Body of pancreas (tissue), 4 donors: Measurements from ENCODE around the gene PLA2G4B. TPM values are rescaled to one million over a fixed set of nuclear protein-coding genes. Genes with fewer than 3 reads are reported as not detected.

ENCODE experiments used
- ATAC-seq: fragments of 150-250 bp; one replicate; pipeline ENCODE4 v1.9.1; 2016
- DNase-seq, 4 donors: peaks; one replicate each; pipeline ENCODE4 v3.0.0-alpha.2; 2019
- H3K27ac ChIP-seq, 4 donors: fragments of 200-600 bp; sonication (generic); 1 replicate in 3 of 4; 2 replicates in 1 of 4; pipeline versions ENCODE4 v1.5.1 to v1.6.1; 2016 to 2019; ENCODE audit warnings: mild to moderate bottlenecking in 1 of 4, mixed read lengths in 1 of 4, moderate library complexity in 1 of 4
- H3K27me3 ChIP-seq, 2 donors: fragments of 200-600 bp; sonication (generic); one replicate each; pipeline ENCODE4 v1.6.0; 2016; ENCODE audit warnings: mild to moderate bottlenecking in 1 of 2
- H3K36me3 ChIP-seq, 2 donors: fragments of 200-600 bp; sonication (generic); replicated peaks in 1 of 2; 2 replicates each; pipeline ENCODE4 v1.5.1; 2016; ENCODE audit warnings: low read depth in 2 of 2; ENCODE audit not compliant: insufficient read depth in 1 of 2
- H3K4me1 ChIP-seq: fragments of 200-600 bp; sonication (generic); one replicate; pipeline ENCODE4 v1.6.0; 2016
- H3K4me3 ChIP-seq, 2 donors: fragments of 200-600 bp; sonication (generic); 1 replicate in 1 of 2; 2 replicates in 1 of 2; pipeline ENCODE4 v1.5.1; 2016 to 2019
- H3K9me3 ChIP-seq, 3 donors: fragments of 200-600 bp; sonication (generic); 1 replicate in 2 of 3; 2 replicates in 1 of 3; pipeline ENCODE4 v1.5.1; 2016
- POLR2A ChIP-seq, 3 donors: fragments of 450-650 bp; IDR thresholded peaks; one replicate each; pipeline ENCODE4 v1.6.1; 2016; ENCODE audit warnings: antibody characterized with exemption in 3 of 3, mild to moderate bottlenecking in 2 of 3
- WGBS, 2 donors: methylation state at CpG; one replicate each; pipeline ENCODE4 v1.1.5; 2017; 5-methylcytosine and 5-hydroxymethylcytosine counted together
- intact Hi-C: fragments of 100-400 bp; cut with DNase I; formaldehyde crosslinking; loops from one replicate; pipeline ENCODE4 v1.15.1; 2023
- total RNA-seq, 2 donors: library from RNA; depleted of rRNA; stranded (reverse); fragments of >200 nt; gene quantifications; one replicate each; pipeline ENCODE4 v1.1.0, GENCODE V29; 2016
- TF ChIP-seq, protein P1 (sequence below), 7 experiments: fragments of 450-650 bp in 4 of 7; fragments of 200-600 bp in 3 of 7; sonication (generic) in 3 of 7; IDR thresholded peaks; one replicate each; pipeline ENCODE4 v1.5.1; 2016 to 2019; ENCODE audit warnings: antibody characterized with exemption in 7 of 7

PLA2G4B gene
- total RNA-seq, 2 donors from 2014 or later = 17.4 to 18.1 TPM

DNA sequence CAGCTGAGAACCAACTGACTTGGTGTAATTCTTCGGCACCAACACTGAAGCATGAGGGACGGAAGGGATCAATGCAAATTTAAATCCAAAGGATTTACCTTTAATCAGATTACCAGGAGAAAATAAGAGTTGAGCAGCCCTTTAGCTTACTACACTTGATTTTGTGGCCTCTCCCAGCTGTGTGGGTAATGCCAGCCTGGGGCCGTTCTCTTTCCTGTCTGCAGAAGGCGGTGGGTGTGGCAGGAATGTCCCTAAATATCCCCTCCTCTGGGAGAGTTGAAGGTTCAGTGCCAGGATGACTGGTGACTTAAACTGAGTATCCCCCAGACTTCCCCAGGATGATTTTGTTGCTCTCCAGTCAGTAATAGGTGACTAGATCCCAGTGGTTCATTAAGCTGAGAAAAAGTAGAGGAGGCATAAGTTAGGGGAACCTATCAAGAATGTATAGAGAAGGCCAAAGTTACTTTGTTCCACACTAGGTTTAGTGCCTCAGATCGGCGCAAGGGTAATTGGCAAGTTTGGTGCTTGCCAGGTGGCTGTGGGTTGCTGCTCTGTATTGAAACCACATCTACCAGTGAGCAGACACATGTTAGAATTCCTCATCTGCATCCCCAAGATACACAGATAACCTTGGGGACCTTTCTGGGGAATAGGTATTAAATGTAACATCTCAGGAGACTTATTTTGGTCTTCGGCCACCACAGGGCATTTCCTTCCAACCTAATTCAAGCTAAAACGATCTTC, 41.3 kb upstream of the PLA2G4B start:
- 81 to 82% methylated on average over 8 of the region's 8 CpGs for WGBS, 2 donors
- Histone ChIP-seq H3K27ac (no peak overlapping the region), H3K27me3 (no peaks in the 10 kb centered on the region)

DNA sequence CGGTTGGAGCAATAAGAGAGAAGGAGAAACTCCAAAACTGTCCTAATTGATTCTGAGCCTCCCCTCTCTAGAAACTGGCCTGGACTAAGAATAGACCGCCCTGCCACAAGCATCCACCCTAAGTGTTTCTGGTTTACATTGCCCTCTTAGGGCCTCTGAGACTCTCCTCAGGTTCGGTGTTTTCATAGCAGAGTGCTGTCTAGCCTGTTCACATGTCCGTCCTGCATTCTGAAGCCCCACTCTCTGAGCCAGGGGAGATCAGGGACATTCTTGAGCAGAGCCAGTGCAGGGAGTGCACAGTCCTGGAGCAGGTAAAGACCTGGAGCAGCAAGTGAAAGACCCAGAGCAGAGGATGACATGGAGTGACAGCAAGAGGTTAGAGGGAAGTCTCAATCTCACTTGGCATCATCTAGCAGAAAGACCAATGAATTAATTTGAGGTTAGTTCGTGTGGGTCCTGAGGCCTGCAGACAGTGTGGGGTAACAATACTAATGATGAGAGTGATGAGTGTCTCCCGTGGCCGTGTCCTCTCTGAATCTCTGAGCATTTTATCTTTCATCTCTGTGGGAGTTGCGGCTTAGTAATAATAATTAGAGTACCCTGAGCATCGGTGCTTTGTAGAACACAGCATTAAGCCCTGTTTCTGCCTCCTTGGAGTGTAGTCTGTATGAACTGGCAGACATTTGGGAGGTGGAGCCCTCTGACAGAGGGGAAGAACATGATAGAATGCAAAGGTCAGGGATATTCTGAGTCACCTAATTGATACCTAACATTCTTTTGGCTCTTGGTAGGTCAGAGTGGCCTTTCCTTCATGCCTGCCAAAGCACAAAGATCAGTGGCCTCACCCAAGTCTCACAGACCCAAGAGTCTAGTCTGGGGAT, 39.8 kb upstream of the PLA2G4B start:
- Histone ChIP-seq H3K4me3 (no peak overlapping the region), H3K36me3 (no peaks in the 10 kb centered on the region), H3K27ac (no peak overlapping the region), H3K27me3 (no peaks in the 10 kb centered on the region), H3K4me1 (no peaks in the 10 kb centered on the region), H3K9me3 (no peaks in the 10 kb centered on the region)
- ATAC-seq = no peak
- intact Hi-C loops = no loop called here
- DNase-seq = no peak
- WGBS, 2 donors = 82 to 88% methylated on average over 7 to 9 of the region's 9 CpGs
- no peak for TF ChIP-seq POLR2A (IDR thresholded peaks at IDR 0.05)
- TF ChIP-seq, protein P1, sequence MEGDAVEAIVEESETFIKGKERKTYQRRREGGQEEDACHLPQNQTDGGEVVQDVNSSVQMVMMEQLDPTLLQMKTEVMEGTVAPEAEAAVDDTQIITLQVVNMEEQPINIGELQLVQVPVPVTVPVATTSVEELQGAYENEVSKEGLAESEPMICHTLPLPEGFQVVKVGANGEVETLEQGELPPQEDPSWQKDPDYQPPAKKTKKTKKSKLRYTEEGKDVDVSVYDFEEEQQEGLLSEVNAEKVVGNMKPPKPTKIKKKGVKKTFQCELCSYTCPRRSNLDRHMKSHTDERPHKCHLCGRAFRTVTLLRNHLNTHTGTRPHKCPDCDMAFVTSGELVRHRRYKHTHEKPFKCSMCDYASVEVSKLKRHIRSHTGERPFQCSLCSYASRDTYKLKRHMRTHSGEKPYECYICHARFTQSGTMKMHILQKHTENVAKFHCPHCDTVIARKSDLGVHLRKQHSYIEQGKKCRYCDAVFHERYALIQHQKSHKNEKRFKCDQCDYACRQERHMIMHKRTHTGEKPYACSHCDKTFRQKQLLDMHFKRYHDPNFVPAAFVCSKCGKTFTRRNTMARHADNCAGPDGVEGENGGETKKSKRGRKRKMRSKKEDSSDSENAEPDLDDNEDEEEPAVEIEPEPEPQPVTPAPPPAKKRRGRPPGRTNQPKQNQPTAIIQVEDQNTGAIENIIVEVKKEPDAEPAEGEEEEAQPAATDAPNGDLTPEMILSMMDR (IDR thresholded peaks at IDR 0.05) = no peak

More for the DNA sequence above, 41.3 kb upstream of the PLA2G4B start:
- DNase-seq (no peak), ATAC-seq (no peak)
- Histone ChIP-seq H3K9me3 (no peaks in the 10 kb centered on the region), H3K36me3 (no peaks in the 10 kb centered on the region), H3K4me3 (no peak overlapping the region), H3K4me1 (no peaks in the 10 kb centered on the region)
- TF ChIP-seq, protein P1 (IDR thresholded peaks at IDR 0.05) = no peak
- TF ChIP-seq POLR2A (IDR thresholded peaks at IDR 0.05) = no peak
- intact Hi-C loops = no loop called here

DNA sequence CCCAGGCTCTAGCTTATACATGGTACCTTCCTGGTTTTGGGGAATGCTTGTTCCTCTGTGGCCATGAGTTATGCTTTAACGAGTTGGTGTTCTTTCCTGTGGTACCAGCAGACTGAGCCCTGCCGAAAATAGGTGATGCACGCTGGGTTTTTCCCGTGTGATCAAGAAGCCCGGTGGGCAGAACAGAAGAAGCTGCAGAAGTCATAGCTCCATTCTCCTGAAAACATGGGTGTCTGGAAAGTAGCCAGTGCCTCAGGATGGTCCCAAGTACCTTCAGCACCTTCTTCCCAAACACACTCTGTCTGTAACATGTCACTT, 39.2 kb upstream of the PLA2G4B start:
- intact Hi-C loops = no loop called here
- no peak overlapping the region for H3K4me3 ChIP-seq
- H3K27me3 ChIP-seq = no peaks in the 10 kb centered on the region
- no peak for TF ChIP-seq POLR2A (IDR thresholded peaks at IDR 0.05)
- TF ChIP-seq, protein P1 (IDR thresholded peaks at IDR 0.05) = no peak
- DNase-seq (no peak), ATAC-seq (no peak)
- H3K27ac ChIP-seq = no peak overlapping the region
- no peaks in the 10 kb centered on the region for H3K4me1 ChIP-seq
- 76 to 91% methylated on average over 5 of the region's 5 CpGs for WGBS, 2 donors
- H3K9me3 ChIP-seq = no peaks in the 10 kb centered on the region
- H3K36me3 ChIP-seq = no peaks in the 10 kb centered on the region

DNA sequence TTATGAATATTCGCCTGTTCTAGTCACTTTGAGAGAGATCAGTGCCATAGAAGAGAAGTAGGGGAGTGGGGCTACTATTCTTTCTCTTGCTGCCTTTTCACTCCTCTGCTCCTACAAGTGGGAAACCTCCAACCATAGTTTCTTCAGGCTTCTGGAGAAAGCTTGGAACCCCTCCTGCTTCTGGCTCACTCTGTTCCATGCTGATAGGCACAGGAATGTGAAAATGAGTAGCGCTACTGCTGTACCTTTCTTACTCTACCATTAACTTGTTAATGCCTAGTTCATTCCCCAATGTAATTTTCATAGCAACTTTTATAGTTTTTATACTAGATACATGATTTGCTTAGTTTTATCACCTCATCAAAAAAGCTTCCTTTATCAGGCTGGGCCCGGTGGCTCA, 37.5 kb upstream of the PLA2G4B start:
- 81 to 94% methylated on average over 3 of the region's 3 CpGs for WGBS, 2 donors
- DNase-seq (no peak), ATAC-seq (no peak)
- TF ChIP-seq, protein P1 (IDR thresholded peaks at IDR 0.05) = no peak
- no peak for TF ChIP-seq POLR2A (IDR thresholded peaks at IDR 0.05)
- Histone ChIP-seq H3K36me3 (no peaks in the 10 kb centered on the region), H3K4me1 (no peaks in the 10 kb centered on the region), H3K9me3 (no peaks in the 10 kb centered on the region), H3K27ac (no peak overlapping the region), H3K27me3 (no peaks in the 10 kb centered on the region), H3K4me3 (no peak overlapping the region)
- intact Hi-C loops = loop anchor here (10.0 kb wide), 1 partner anchor 196 kb away; no protein-coding TSS in a partner anchor
